HG02938 (cell line): ENCODE results near the gene SLC5A4.
"Not testable (repeated sequence)": the region's sequence is repeated elsewhere in the genome, so short reads cannot be mapped to it uniquely, and the experiment has no call there.

Experiments
- ATAC-seq: cut with Tn5 transposase; IDR thresholded peaks from one replicate; pipeline ENCODE4 v1.9.1; 2021; ENCODE audit warnings: mild to moderate bottlenecking, moderate library complexity; ENCODE audit not compliant: unreplicated experiment

SLC5A4 gene

GRCh38 chr22:32255217-32255616 is at the start of gene SLC5A4:
SLC5A4 (minus strand) TSS chr22:32255347; CDS start chr22:32255329, 18 bp downstream.
- ATAC-seq = no peak

GRCh38 chr22:32293921-32294320 is 38.8 kb upstream of the SLC5A4 start:
- not testable (repeated sequence) for ATAC-seq

GRCh38 chr22:32286290-32286840 is 31.2 kb upstream of the SLC5A4 start:
- ATAC-seq = no peak

- ATAC-seq = no peak
These were observed 25.9 kb upstream of the SLC5A4 start for GRCh38 chr22:32281072-32281471.

GRCh38 chr22:32275353-32275752 is 20.2 kb upstream of the SLC5A4 start:
- not testable (repeated sequence) for ATAC-seq

GRCh38 chr22:32271389-32271788 is 16.2 kb upstream of the SLC5A4 start:
- no peak for ATAC-seq

GRCh38 chr22:32270641-32271369 is 15.7 kb upstream of the SLC5A4 start:
- ATAC-seq = no peak

- ATAC-seq = no peak
These were observed 14.2 kb upstream of the SLC5A4 start for GRCh38 chr22:32269316-32269715.

- no peak for ATAC-seq
These were observed 11.9 kb upstream of the SLC5A4 start for GRCh38 chr22:32267011-32267410.

- ATAC-seq = no peak
These were observed 11.0 kb upstream of the SLC5A4 start for GRCh38 chr22:32265882-32266767.

GRCh38 chr22:32263678-32264077 is 8.5 kb upstream of the SLC5A4 start:
- not testable (repeated sequence) for ATAC-seq

GRCh38 chr22:32261306-32261705 is 6.2 kb upstream of the SLC5A4 start:
- no peak for ATAC-seq

GRCh38 chr22:32258791-32259190 is 3.6 kb upstream of the SLC5A4 start:
- ATAC-seq = no peak

GRCh38 chr22:32255726-32256125 is 579 bp upstream of the SLC5A4 start:
- no peak for ATAC-seq

GRCh38 chr22:32249231-32249630 is 5.9 kb downstream of the SLC5A4 start:
- no peak for ATAC-seq

GRCh38 chr22:32248276-32248675 is 6.9 kb downstream of the SLC5A4 start:
- no peak for ATAC-seq

- ATAC-seq = no peak
These were observed 9.0 kb downstream of the SLC5A4 start for GRCh38 chr22:32246166-32246565.

GRCh38 chr22:32245042-32245441 is 10.1 kb downstream of the SLC5A4 start:
- no peak for ATAC-seq

- no peak for ATAC-seq
These were observed 10.6 kb downstream of the SLC5A4 start for GRCh38 chr22:32244547-32244946.

- no peak for ATAC-seq
These were observed 14.7 kb downstream of the SLC5A4 start for GRCh38 chr22:32240461-32240860.

- ATAC-seq = no peak
These were observed 17.2 kb downstream of the SLC5A4 start for GRCh38 chr22:32237906-32238305.

- no peak for ATAC-seq
These were observed 18.2 kb downstream of the SLC5A4 start for GRCh38 chr22:32236970-32237369.
